Testis (tissue), 3 donors: ENCODE measurements around the gene GNL3. TPM values are rescaled to one million over a fixed set of nuclear protein-coding genes. Genes with fewer than 3 reads are reported as not detected.
"Not testable (repeated sequence)": the region's sequence is repeated elsewhere in the genome, so short reads cannot be mapped to it uniquely, and the experiment has no call there.

ENCODE experiments used
- DNase-seq: peaks from one replicate; pipeline ENCODE4 v3.0.0-alpha.2; 2019
- H3K27ac ChIP-seq, 2 donors: fragments of 200-600 bp; sonication (generic); one replicate each; pipeline ENCODE4 v1.5.1; 2019
- H3K27me3 ChIP-seq: fragments of 200-600 bp; sonication (generic); one replicate; pipeline ENCODE4 v1.5.1; 2019
- H3K36me3 ChIP-seq: fragments of 200-600 bp; sonication (generic); one replicate; pipeline ENCODE4 v1.5.1; 2017; ENCODE audit warnings: low read depth; ENCODE audit errors: missing control alignments
- H3K4me1 ChIP-seq: fragments of 200-600 bp; sonication (generic); one replicate; pipeline ENCODE4 v1.5.1; 2019
- H3K4me3 ChIP-seq, 2 donors: fragments of 200-600 bp; sonication (generic); one replicate each; pipeline ENCODE4 v1.5.1; 2017 to 2019
- H3K9me3 ChIP-seq: fragments of 200-600 bp; sonication (generic); one replicate; pipeline ENCODE4 v1.5.1; 2017
- POLR2A ChIP-seq: fragments of 450-650 bp; IDR thresholded peaks from one replicate; pipeline ENCODE4 v1.6.1; 2017; ENCODE audit warnings: antibody characterized with exemption, mild to moderate bottlenecking, moderate library complexity
- WGBS, 2 donors: methylation state at CpG; one replicate each; pipeline ENCODE4 v1.1.5; 2018; 5-methylcytosine and 5-hydroxymethylcytosine counted together
- intact Hi-C: fragments of 100-400 bp; cut with DNase I; formaldehyde crosslinking; loops from one replicate; pipeline ENCODE4 v1.15.1; 2023; ENCODE audit warnings: low total_unique reads
- polyA plus RNA-seq: library from polyadenylated mRNA; stranded (reverse); fragments of 350-450 nt; fragmentation: Illumina TruSeq; extraction: RNeasy Lipid Tissue Mini Kit (QIAGEN cat#74804); gene quantifications from one replicate; pipeline ENCODE4 v1.2.3, GENCODE V29; 2014; ENCODE audit warnings: low read depth, low replicate concordance; ENCODE audit not compliant: insufficient read depth
- total RNA-seq, 2 donors: library from RNA; depleted of rRNA; stranded (reverse); fragments of >200 nt; gene quantifications; one replicate each; pipeline ENCODE4 v1.2.3, GENCODE V29; 2016
- TF ChIP-seq, protein P1 (sequence below), 3 experiments: fragments of 450-650 bp in 2 of 3; fragments of 200-600 bp in 1 of 3; sonication (generic) in 1 of 3; IDR thresholded peaks; one replicate each; pipeline ENCODE4 v1.5.1; 2016 to 2019; ENCODE audit warnings: antibody characterized with exemption in 3 of 3, mild to moderate bottlenecking in 2 of 3, moderate library complexity in 1 of 3

GNL3 gene
- total and polyA plus RNA-seq, 3 donors from 2014 or later, result 36.3 to 57.7 (median 50.6) TPM

- no peaks in the 10 kb centered on the region for H3K9me3 ChIP-seq
- H3K4me3 ChIP-seq, result no peak overlapping the region
- 80 to 88% methylated on average over 3 of the region's 3 CpGs for WGBS, 2 donors
- intact Hi-C loops, result no loop called here
- H3K27me3 ChIP-seq, result no peaks in the 10 kb centered on the region
- H3K27ac ChIP-seq, result no peak overlapping the region
- no peak for DNase-seq
- H3K36me3 ChIP-seq, result no peaks in the 10 kb centered on the region
- TF ChIP-seq, protein P1, sequence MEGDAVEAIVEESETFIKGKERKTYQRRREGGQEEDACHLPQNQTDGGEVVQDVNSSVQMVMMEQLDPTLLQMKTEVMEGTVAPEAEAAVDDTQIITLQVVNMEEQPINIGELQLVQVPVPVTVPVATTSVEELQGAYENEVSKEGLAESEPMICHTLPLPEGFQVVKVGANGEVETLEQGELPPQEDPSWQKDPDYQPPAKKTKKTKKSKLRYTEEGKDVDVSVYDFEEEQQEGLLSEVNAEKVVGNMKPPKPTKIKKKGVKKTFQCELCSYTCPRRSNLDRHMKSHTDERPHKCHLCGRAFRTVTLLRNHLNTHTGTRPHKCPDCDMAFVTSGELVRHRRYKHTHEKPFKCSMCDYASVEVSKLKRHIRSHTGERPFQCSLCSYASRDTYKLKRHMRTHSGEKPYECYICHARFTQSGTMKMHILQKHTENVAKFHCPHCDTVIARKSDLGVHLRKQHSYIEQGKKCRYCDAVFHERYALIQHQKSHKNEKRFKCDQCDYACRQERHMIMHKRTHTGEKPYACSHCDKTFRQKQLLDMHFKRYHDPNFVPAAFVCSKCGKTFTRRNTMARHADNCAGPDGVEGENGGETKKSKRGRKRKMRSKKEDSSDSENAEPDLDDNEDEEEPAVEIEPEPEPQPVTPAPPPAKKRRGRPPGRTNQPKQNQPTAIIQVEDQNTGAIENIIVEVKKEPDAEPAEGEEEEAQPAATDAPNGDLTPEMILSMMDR (IDR thresholded peaks at IDR 0.05), result no peak
- no peak for TF ChIP-seq POLR2A
- H3K4me1 ChIP-seq, result no peaks in the 10 kb centered on the region
Observed at GRCh38 chr3:52663098-52663497, 22.7 kb upstream of the GNL3 start.

DNA sequence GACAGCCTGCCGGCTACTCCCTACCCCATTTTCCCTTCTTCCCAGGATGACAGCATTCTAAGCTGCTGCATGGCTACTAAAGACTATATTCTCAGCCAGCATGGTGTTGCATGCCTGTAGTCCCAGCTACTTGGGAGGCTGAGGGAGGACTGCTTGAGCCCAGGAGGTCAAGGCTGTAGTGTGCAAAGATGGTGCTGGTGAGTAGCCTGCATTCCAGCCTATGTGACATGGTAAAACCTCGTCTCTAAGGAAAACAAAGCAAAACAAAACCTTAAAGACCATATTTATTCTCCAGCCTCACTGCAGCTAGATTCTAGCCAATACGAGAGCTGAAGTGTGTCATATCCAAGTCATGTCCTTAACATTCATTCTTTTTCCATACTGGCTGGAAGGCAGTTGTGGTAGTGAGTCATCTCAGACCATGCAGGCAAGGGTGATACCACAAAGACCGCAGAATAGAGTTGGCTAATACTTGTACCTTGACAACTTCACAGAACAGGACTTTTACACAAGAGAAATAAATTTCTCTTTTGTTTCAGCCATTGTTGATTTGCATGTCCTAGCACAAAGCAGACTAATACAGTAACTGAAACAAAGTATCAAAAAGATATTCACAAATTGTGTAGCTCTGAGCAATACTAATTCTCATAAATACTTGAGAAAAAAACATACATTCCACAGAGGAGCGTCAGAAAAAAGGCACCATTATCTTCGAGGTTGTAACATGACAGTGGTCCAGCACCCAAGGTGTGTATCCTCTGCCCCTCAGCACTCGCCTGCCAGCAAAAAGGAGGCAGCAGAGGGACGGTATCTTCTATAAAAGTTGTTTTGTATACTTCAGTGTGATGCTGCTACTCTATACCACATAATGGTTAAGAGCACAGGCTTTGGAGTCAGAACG, 15.0 kb upstream of the GNL3 start:
- H3K27ac ChIP-seq, result peak overlapping the region; percentile 25 to 38
- H3K4me3 ChIP-seq, result no peak overlapping the region

GRCh38 chr3:52671676-52672075, 14.2 kb upstream of the GNL3 start:
- H3K27ac ChIP-seq, result peak overlapping the region in 1 of 2 donors; percentile 38
- H3K36me3 ChIP-seq, result no peaks in the 10 kb centered on the region
- no peak overlapping the region for H3K4me3 ChIP-seq
- intact Hi-C loops, result no loop called here
- no peaks in the 10 kb centered on the region for H3K27me3 ChIP-seq
- no peak for DNase-seq
- H3K4me1 ChIP-seq, result peaks cover 15% of the 10 kb centered on the region
- no peaks in the 10 kb centered on the region for H3K9me3 ChIP-seq
- 72 to 79% methylated on average over 1 of the region's 1 CpG for WGBS, 2 donors
- TF ChIP-seq, protein P1 (IDR thresholded peaks at IDR 0.05), result no peak
- no peak for TF ChIP-seq POLR2A

More for the DNA sequence above, 15.0 kb upstream of the GNL3 start:
- Histone ChIP-seq H3K9me3 (no peaks in the 10 kb centered on the region), H3K27me3 (no peaks in the 10 kb centered on the region), H3K36me3 (no peaks in the 10 kb centered on the region), H3K4me1 (peaks cover 15% of the 10 kb centered on the region)
- intact Hi-C loops, result no loop called here
- TF ChIP-seq, protein P1 (IDR thresholded peaks at IDR 0.05), result no peak
- no peak for TF ChIP-seq POLR2A
- peak; percentile 55 for DNase-seq
- 51 to 55% methylated on average over 9 of the region's 9 CpGs for WGBS, 2 donors

GRCh38 chr3:52676201-52676600, 9.6 kb upstream of the GNL3 start:
- WGBS, 2 donors, result 57 to 66% methylated on average over 3 of the region's 3 CpGs
- intact Hi-C loops, H3K36me3 ChIP-seq: not testable (repeated sequence)

DNA sequence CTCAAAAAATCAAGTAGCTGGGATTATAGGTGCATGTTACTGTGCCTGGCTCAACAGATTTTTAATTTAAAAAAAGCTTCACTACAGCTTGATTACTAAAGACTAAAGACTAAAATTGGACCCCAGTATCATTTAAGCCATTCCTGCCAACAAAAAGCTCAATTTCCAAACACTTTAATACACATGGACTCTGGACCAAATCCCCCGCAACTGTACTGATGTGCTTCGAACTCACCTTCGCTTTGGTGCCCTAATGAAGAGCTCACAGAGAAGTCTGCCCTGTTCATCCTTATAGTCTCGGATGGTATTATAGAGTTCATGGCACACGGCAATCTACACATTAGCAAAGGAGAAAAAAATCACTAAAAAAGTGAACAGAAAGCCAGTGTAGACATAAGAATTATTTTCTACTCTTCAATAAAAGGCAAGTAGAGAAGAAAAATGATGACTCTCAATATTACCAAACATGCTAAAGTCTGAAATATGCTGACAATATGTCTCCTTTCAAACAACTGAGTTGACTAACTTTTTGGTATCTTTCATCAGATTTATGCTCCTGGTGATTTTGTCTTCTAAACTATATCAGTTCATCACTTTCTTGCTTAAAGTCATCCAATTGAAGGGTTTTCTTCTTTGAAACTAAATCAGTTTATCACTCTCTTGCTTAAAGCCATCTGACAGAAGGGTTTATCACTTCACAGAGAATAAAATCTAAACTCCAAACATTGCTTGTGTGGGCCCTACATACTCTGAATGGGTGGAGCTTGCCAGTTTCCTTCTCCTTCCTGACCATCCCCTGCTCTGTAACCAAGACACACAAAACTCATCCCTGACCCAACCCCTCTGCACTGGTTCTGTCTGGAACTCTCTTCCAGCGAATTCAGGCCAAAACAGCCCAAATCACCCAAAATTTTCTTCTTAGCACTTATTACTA, 7.3 kb upstream of the GNL3 start:
- Histone ChIP-seq H3K36me3 (no peaks in the 10 kb centered on the region), H3K4me3 (no peak overlapping the region), H3K27ac (no peak overlapping the region), H3K4me1 (peaks cover 30% of the 10 kb centered on the region), H3K27me3 (no peaks in the 10 kb centered on the region), H3K9me3 (no peaks in the 10 kb centered on the region)
- DNase-seq, result no peak
- no peak for TF ChIP-seq POLR2A
- TF ChIP-seq, protein P1 (IDR thresholded peaks at IDR 0.05), result no peak
- WGBS, 2 donors, result 95% methylated on average over 6 of the region's 6 CpGs
- intact Hi-C loops, result no loop called here

More at GRCh38 chr3:52676201-52676600, 9.6 kb upstream of the GNL3 start:
- not testable (repeated sequence) for H3K9me3 ChIP-seq, H3K27me3 ChIP-seq, H3K4me3 ChIP-seq, H3K27ac ChIP-seq, DNase-seq
- H3K4me1 ChIP-seq, result peaks cover 12% of the 10 kb centered on the region
